Parathyroid adenoma (tissue), 2 donors: ENCODE data around the gene PTH.

Source experiments
- H2AFZ ChIP-seq: fragments of 300-600 bp; sonication (generic); one replicate; pipeline ENCODE4 v1.7.0; 2017; ENCODE audit warnings: antibody characterized with exemption, mild to moderate bottlenecking
- H3K27ac ChIP-seq: fragments of 300-600 bp; sonication (generic); one replicate; pipeline ENCODE4 v1.7.0; 2017
- H3K27me3 ChIP-seq: fragments of 300-600 bp; sonication (generic); one replicate; pipeline ENCODE4 v1.7.0; 2017; ENCODE audit warnings: low read length; ENCODE audit not compliant: control insufficient read depth, insufficient read depth
- H3K36me3 ChIP-seq: fragments of 300-600 bp; sonication (generic); one replicate; pipeline ENCODE4 v1.7.0; 2017; ENCODE audit warnings: low read length; ENCODE audit not compliant: control insufficient read depth, insufficient read depth
- H3K4me1 ChIP-seq: fragments of 300-600 bp; sonication (generic); one replicate; pipeline ENCODE4 v1.7.0; 2017; ENCODE audit warnings: control low read depth
- H3K4me2 ChIP-seq: fragments of 300-600 bp; sonication (generic); one replicate; pipeline ENCODE4 v1.7.0; 2017; ENCODE audit warnings: low read length
- H3K4me3 ChIP-seq: fragments of 300-600 bp; sonication (generic); one replicate; pipeline ENCODE4 v1.7.0; 2017; ENCODE audit warnings: low read depth, low read length
- H3K79me2 ChIP-seq: fragments of 300-600 bp; sonication (generic); one replicate; pipeline ENCODE4 v1.7.0; 2017; ENCODE audit warnings: control low read depth
- H3K9ac ChIP-seq: fragments of 300-600 bp; sonication (generic); one replicate; pipeline ENCODE4 v1.7.0; 2017; ENCODE audit warnings: mild to moderate bottlenecking
- H3K9me3 ChIP-seq: fragments of 300-600 bp; sonication (generic); one replicate; pipeline ENCODE4 v1.7.0; 2017; ENCODE audit warnings: low read length; ENCODE audit not compliant: control insufficient read depth
- CTCF ChIP-seq: fragments of 300-600 bp; sonication (generic); IDR thresholded peaks from one replicate; pipeline ENCODE4 v1.7.0; 2017; ENCODE audit warnings: antibody characterized with exemption, mild to moderate bottlenecking
- donor health status: primary hyperparathyroidism.

PTH gene

DNA sequence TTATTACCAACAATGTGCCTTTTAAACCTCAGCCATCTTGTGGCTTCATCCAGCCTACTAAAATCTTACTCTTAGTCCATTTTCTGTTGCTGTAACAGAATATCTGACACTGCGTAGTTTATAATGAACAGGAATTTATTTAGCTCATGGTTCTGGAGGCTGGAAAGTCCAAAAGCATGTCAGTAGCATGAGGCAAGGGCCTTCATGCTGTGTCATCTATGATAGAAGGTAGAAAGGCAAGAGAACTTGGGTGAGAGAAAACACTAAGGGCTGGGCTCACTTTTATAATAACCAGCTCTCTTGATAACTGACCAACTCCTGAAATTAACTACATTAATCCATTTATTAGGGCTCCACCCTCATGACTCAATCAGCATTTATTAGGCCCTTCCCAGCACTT, 46.3 kb downstream of the PTH start:
- Histone ChIP-seq H3K9me3 (no peaks in the 10 kb centered on the region), H3K4me2 (no peak overlapping the region), H3K36me3 (no peaks in the 10 kb centered on the region), H3K79me2 (peaks cover 4% of the 10 kb centered on the region), H3K4me1 (no peaks in the 10 kb centered on the region), H3K27me3 (no peaks in the 10 kb centered on the region), H3K27ac (no peak overlapping the region), H3K4me3 (no peak overlapping the region), H2AFZ (no peak overlapping the region), H3K9ac (no peak overlapping the region)
- TF ChIP-seq CTCF, result no peak

- no peak for TF ChIP-seq CTCF
- Histone ChIP-seq H3K27me3 (no peaks in the 10 kb centered on the region), H3K4me1 (no peaks in the 10 kb centered on the region), H3K36me3 (no peaks in the 10 kb centered on the region), H3K9ac (no peak overlapping the region), H3K4me3 (no peak overlapping the region), H3K27ac (no peak overlapping the region), H3K9me3 (no peaks in the 10 kb centered on the region), H3K79me2 (peaks cover 4% of the 10 kb centered on the region), H3K4me2 (no peak overlapping the region), H2AFZ (no peak overlapping the region)
These were observed 46.9 kb downstream of the PTH start for GRCh38 chr11:13448876-13449275.

DNA sequence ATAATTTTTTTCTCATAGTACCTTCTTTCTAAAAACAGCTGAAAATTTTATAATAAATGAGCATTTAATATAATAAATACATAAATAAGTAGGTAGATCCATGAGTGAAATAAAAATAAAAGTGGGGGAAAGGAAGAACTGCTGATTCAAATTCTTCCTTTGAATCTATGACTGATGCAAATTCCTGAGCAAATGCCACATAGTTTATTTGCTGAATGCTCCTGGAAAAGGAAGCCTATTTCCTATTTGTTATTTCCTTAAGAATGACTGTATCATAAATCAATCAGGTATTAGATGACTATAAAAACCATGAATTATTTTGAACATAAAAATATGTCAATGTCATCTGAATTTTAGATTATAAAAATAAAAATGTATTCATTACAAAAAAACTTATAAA, 49.4 kb downstream of the PTH start:
- Histone ChIP-seq H3K9me3 (no peaks in the 10 kb centered on the region), H3K4me3 (no peak overlapping the region), H3K4me1 (no peaks in the 10 kb centered on the region), H3K79me2 (no peaks in the 10 kb centered on the region), H3K4me2 (no peak overlapping the region), H3K27me3 (no peaks in the 10 kb centered on the region), H3K9ac (no peak overlapping the region), H3K36me3 (no peaks in the 10 kb centered on the region), H3K27ac (no peak overlapping the region), H2AFZ (no peak overlapping the region)
- no peak for TF ChIP-seq CTCF

DNA sequence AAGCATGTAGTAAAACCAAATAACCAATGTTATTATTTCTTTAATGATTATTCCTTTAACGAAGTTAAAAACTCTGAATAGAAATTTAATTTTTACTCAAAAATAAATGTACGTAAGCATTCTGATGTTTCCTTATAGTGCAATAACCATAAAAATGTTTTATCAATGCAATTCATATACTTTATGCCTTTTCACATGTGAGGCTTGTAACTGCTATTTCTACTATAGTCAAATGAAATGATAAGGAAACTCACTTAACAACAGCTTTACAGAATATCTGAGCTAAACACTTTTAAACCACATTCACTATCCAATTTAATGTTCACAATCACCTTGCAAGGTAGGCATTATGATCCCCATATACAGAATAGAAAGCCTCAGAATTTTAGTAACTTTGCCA, 50.2 kb downstream of the PTH start:
- no peak overlapping the region for H3K4me3 ChIP-seq
- H3K4me1 ChIP-seq, result no peaks in the 10 kb centered on the region
- no peak overlapping the region for H3K27ac ChIP-seq
- no peaks in the 10 kb centered on the region for H3K27me3 ChIP-seq
- no peak overlapping the region for H2AFZ ChIP-seq
- H3K79me2 ChIP-seq, result no peaks in the 10 kb centered on the region
- H3K4me2 ChIP-seq, result no peak overlapping the region
- no peaks in the 10 kb centered on the region for H3K9me3 ChIP-seq
- no peak for TF ChIP-seq CTCF
- H3K9ac ChIP-seq, result no peak overlapping the region
- no peaks in the 10 kb centered on the region for H3K36me3 ChIP-seq
